HuH-7 (cell line): ENCODE results near the gene TRDMT1.

Experiments used
- DNase-seq: peaks from one replicate; pipeline ENCODE4 v3.0.0; 2011; ENCODE audit warnings: low spot score

Gene TRDMT1

DNA sequence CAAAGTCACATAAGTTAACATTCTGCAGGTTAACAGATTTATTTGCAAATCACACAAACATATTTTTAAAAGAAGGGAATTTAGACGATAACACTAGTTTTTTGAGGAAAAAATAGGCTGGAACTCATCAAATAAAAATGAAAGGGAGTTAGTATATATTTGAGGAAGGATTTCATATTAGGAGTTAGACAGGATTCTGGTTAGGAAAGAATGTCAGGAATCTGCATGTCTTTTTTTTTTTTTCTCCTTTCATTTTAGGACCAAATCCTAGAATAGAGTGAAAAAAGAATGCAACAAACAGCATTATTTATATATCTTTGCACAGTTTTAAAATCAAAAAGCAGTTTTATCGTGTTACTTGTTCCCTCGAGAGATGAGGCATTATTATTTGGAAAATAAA lies 8.9 kb upstream of the TRDMT1 start:
- no peak for DNase-seq

DNA sequence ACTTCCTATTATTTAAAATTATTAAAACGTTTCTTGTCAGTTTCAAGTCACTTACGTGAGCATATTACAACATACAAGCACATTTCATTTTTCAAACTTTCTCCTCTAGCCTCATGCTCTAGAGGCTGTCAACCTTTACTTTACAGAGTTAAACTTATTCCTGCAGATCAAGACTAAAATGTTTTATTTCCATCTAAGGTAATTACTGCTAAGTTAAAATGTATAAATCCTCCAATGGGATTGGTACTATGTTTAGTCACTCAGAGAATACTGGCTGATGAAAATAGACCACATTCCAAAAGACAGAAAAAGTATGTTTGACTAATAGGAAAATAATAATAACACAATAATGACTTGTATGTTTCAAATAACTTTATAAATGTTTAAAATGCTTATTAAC lies 8.4 kb upstream of the TRDMT1 start:
- DNase-seq: no peak

DNA sequence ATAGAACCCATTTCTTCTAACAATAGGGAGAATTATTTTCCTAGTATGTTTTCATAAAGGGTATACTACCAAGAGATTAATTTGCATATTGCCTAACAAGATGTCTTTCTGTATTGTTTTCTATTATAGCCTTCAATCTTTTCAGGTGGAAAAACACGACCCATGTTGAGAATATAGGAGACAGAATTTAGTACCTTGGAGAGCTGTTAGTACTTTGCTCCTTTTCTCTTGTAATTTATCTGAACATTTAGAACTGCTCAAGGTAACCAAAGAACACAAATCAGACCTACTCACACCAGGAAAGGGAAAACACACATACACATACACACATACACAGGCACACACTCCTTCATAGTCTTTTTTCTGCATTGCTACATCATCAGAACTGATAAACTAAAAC lies 7.8 kb upstream of the TRDMT1 start:
- no peak for DNase-seq

DNA sequence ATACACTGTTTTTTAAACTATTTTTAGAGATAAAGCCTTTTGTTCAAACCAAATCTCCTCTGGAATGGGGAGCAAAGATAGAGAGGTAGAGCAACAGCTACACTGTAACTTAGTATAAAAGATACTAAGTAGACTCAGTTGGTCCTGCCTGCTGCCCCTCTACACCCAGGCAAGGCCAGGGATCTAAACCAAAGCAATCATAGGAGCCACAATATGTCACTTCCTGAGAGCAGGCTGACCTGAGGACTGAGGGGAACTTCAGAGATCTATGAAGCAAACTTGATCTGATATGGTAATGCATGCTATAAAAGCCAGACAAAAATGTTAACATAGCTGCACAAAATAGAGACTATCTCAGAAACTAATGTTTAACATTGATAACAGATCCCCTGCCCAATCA lies 7.0 kb upstream of the TRDMT1 start:
- DNase-seq: no peak

DNA sequence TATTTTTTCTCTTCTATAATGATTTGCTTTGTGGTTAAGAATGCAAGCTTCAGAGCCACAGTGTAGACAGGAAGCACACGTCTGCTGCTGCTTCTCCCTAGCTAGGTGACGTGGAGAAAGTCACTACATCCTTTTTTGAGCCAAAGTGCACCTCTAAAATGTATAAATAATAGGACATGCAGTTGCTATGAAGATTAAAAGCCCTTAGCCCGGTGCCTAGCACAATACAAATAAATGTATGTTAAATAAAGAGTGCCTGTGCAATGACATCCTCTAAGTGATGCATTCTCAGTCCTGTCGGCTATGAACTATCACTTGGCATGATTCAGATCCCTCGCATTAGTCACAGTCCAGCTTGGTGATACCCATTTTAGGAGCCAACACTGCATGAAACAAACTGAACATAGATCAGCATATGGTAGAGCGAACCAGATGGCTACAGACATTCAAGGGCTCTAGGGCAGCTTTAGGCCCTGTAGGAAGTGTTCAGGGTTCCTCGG lies 4.8 kb upstream of the TRDMT1 start:
- no peak for DNase-seq

DNA sequence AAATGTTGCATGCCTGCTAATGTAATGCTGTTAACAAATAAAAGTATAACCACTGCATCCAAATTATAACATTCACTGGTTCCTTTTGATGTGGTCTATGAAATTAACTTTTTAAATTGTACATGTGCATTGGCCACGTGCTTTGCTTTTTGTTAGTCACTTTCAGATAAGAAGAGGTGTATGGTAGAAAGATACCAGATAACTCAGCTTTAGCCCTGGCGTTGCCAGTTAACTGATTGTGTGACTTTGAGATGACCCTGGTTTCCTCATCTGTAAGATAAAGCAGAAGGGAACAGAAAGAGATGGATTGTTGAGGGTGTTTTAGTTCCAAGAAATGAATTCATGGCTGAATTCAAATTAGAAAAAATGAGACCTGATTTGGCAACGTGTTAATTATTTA lies 1.9 kb upstream of the TRDMT1 start:
- DNase-seq: no peak

DNA sequence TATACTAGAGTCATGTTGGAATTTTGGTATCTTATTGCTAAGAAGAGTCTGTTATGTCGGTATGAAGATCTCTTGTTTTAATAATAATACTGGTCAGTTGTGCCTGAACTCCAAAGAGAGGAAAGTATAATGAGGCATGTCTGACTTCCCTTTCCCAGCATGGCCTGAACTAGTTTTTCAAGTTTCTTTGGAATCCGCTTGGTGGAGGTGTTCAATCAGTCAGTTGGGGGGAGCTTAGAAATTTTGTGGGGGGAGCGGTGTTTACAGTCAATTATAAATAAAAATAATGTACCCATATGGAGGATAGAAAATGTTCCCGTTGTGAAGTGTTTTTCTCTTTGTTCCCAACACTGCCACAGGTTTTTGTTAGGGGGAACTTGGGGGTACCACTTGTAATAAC lies 1.5 kb upstream of the TRDMT1 start:
- DNase-seq: no peak

DNA sequence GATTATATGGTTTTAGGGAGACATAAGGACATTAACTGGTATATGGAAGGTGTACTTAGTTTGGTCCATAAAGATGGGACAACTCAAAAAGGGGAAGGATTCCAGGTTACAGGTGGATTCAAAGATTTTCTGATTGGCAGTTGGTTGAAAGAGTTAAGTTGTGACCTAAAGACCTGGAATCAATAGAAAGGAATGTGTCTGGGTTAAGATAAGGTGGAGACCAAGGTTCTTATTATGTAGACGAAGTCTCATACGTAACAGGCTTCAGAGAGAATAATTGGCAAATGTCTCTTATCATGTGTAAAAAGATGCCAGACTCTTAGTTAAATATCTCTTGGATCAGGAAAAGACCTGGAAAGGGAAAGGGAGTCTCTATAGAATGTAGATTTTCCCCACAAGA lies 1.0 kb upstream of the TRDMT1 start:
- no peak for DNase-seq

DNA sequence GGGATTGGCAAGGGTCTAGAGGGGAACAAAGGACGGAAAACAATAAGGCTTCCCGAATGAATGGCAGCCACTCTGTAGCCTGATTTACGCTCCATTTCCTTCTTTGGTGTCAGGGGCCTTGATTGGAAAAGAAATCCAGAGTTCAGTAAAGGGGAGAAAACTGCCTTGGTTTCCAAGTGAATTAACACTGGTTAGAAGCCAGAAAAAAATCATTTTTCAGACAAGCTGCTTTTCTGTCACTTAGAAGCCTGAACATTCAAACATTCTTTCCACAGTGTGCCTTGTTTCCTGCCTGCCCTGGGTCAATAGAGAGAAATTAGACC lies 283 bp upstream of the TRDMT1 start:
- DNase-seq: no peak

DNA sequence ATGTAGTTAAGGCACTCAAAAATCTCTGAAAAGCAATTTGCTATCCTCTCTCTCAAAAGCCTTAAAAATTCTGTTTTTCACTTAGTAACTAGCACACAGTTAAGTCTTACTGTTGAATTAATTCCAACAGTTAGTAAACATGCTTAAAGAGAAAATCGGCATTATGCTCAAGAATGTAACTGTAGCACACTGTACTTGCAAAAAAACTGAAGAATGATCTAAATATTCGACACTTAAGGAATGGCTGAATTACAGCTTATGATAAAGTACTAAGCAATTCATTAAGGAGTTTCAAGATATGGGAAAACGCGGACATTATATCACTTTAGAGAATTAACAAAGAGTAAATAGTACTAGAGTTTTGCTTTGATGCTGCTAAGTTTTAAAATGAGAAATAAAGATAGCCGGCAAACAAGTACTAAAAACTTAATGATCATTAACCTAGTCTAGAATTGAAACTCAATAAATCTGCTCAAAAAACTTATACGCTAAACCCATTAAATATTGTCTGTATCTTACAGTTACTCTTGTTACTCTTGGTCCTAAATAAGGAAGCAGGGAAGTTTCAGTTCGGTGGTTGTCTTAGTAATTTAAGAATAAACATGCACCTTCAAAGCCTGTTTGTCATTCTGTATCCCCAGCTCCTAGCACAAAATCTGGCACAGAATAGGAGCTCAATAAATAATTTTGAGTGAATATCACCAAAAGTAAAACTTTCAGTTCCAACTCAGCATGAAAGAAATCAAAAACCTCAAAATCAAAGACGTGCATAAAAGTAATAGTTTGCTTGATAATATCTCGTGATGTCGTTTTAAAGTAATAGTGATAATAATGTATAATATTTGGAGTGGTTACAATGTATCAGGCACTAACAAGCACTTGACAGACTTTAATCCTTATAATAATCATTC lies 1.2 kb downstream of the TRDMT1 start:
- DNase-seq: no peak

DNA sequence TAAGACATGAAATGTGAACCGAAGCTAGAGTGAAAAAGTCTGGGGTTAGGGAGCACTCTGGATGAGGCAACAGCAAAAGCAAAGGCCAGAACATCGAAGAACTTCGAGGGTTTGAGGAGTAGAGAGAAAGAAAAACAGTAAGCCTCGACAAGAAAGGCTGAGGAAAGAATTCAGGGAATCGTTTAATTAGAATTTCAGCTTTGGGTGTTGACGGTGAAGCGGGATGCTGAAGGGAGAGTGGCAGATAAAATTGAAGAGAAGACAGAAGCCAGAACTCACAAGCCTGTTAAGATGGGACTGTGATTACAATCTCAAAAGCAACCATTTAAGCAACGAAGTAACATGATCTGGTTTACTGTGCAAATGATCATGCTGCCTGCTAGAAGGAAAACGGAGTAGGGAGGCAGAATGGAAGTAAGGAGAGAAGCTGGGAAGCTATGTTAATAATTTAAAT lies 2.1 kb downstream of the TRDMT1 start:
- no peak for DNase-seq

DNA sequence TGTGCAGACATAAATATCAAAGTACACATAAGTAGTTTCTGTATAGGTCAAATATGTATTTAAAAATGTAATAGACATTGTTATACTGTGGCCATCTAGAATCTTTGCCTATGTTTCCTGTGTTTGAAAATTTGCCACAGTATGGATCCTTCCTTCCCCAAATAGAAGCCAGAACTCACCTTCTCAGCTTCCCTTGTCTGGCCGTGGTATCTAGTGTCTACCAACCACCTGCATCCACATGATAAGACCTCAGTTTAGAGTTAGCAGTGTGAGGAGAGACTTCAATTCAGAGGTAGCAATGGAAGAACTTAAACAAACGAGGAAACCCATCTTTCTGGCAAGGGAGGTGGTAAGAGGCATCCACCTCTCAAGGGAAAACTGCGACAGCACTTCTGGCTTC lies 4.9 kb downstream of the TRDMT1 start:
- no peak for DNase-seq

DNA sequence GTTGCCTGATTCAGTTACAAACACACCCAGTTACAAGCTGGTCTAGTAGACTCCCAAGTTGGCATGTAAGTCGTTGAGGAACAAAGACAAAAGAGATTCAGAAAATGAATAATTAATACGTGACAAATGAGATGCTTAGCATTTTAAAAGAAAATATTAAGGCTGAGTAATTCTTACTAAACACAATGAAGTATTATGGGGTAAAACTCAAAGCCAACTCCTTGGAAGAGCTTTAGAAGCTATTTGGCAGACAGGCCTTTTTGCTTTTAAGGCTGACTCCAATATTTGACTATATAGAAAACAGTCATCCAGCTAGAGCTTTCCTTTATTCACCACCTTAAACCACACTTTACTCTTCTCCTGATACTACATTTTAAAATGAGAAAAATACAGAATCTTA lies 5.4 kb downstream of the TRDMT1 start:
- no peak for DNase-seq

DNA sequence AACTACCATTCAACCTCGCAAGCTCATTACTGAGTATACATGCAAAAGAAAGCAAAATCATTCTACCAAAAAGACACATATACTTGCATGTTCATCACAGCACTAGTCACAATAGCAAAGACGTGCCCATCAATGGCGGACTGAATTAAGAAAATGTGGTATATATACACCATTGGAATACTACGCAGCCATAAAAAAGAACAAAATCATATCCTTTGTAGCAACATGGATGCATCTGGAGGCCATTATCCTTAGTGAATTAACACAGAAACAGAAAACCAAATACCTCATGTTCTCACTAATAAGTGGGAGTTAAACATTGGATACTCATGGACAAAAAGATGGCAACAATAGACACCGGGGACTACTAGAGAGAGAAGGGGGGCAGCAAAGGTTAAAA lies 6.4 kb downstream of the TRDMT1 start:
- no peak for DNase-seq

DNA sequence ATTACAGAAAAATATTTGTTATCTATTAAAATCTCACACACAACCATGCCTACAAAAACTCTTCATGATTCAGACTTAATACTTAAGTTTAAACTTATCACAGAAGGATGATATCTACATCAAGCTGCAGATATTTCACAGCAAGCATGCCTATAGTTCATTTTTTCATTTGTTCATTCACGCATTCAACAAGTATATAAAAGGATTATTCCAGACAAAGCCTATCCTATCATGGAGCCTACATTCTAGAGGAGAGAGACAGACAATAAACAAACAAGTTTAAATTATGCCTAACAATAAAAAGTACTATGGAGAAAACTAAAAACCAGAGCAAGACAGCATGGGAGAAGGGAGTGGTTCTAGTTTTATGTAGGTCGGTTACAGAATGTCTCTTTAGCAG lies 10.9 kb downstream of the TRDMT1 start:
- DNase-seq: no peak

DNA sequence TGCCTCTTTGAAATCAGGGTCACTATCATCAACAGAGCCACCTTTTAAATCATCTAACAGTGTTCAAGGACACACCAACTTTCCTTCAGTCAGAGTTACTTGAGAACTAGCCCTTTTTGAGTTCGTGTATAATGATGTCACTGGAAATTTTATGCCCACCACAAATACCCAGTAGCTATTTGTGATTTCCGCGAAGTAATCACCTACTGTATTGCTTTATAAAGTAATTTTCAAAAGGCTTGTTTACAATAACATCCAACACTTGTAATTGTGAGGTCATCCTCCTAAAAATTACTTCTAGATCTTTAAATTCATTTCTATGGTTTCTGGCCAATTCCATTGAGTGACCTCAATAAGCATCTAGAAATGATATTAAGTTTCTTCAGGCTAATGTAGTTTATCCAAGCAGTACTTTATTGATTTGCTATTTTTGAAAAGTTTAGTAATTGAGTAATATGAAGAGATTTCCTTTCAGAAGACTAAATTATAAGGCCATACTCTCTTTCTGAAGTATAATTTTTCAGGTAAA lies 12.8 kb downstream of the TRDMT1 start:
- no peak for DNase-seq

DNA sequence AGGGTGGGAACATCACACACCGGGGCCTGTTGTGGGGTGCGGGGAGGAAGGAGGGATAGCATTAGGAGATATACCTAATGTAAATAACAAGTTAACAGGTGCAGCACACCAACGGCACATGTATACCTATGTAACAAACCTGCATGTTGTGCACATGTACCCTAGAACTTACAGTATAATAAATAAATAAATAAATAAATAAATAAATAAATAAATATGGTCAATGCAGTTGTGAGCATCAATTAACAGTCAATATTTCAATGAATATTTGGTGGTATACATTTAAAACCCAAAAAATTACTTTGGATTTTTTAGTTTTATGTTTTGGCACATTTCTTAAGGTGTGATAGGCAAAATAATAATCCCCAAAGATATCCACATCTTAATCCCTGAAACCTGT lies 15.6 kb downstream of the TRDMT1 start:
- no peak for DNase-seq

DNA sequence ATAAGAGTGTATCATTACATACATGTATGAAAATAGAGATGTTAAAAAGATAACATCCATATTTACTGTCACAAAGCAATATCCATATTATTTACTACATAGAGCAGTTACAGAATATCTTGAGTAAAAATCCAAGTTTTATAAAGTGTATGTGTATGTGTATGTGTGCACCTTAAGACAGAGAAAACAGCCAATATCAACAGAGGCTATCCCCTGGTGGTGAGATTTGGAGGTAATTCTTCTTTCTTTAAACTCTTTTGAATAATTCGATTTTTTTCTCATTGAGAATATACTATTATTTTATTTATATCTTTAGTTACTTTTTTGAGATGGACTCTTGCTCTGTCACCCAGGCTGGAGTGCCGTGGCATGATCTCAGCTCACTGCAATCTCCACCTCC lies 18.4 kb downstream of the TRDMT1 start:
- DNase-seq: no peak

DNA sequence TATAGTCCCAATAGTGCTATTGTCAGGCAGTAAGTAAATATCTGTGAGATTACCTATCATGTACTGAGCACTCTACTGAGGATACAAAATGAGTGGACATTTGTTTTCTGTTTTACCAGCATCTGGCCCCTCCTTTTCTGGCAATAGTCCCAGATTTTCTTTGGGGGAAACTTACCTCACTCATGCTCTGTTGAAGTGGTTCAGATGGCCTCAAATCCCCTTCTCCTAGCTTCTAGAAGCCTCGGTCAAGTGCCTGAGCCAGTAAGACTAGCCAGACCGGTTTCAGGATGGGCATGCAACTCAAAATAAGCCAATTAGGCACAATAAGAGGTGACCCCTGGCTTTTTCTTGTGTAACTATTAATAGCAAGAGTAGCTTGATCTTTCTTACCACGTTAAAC lies 19.7 kb downstream of the TRDMT1 start:
- DNase-seq: no peak

DNA sequence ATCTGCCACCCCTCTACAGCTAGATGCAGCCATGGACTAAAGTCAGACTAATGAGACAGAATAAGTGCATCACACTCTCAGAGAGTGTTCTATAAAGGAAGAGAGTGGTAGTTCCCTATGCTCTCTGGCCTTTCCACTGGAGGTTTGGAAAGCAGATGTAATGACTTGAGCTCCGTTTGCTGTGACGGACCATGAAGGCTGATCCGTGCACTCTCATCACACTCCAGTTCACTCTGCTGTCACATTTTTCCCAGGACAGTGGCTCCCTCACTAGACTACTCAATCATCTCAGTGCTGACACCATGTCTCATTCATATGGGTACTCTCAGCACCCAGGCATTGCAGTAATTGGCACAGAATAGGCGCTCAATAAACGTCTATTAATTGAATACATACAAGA lies 20.4 kb downstream of the TRDMT1 start:
- no peak for DNase-seq

DNA sequence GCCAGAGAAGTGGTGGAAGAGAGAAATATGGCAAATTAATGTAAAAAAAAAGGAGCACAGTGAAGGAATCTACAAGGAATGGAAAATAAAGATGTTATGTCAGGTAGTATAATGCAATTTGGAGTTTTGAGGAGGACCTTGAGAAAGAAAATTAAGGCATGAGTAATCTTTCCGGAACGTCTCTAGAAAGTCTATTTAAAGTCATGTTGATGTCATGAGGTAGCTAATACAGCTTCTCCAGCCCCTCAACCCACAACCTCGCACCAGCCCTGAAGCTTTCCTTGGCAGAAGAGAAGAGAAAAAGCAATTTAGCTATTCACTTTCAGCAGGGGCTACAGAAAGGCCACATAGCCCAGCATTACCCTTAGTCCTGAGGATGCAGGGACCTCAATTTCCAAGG lies 22.5 kb downstream of the TRDMT1 start:
- DNase-seq: no peak

DNA sequence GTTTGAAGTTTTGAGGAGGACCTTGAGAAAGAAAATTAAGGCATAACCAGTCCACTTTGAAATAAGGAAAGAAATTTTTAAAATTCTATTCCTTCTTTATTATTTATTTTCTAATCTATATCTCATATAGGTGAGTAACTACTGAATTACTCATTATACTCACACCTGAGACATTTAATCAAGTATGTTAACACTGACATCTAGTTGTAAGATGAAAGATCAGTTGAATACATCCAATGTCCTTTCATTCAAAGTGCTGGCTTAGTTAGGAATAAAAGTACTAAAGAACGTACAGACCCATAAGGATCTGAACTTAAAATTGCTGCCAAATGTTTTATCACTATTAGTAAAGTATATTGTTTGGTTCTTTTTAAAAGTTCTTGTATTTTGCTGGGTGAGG lies 23.5 kb downstream of the TRDMT1 start:
- no peak for DNase-seq

DNA sequence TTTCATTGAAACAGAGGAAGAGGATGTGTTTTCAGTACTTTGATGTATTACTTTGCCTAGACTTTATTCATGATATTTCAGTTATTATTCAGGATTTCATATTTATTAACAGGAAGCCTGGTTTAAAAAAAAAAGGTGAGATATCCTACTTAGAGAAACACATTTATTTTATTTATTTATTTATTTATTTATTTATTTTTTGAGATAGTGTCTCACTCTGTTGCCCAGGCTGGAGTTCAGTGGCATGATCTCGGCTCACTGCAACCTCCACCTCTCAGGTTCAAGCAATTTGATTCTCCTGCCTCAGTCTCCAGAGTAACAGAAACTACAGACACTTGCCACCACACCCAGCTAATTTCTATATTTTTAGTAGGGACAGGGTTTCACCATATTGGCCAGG lies 24.5 kb downstream of the TRDMT1 start:
- DNase-seq: no peak

DNA sequence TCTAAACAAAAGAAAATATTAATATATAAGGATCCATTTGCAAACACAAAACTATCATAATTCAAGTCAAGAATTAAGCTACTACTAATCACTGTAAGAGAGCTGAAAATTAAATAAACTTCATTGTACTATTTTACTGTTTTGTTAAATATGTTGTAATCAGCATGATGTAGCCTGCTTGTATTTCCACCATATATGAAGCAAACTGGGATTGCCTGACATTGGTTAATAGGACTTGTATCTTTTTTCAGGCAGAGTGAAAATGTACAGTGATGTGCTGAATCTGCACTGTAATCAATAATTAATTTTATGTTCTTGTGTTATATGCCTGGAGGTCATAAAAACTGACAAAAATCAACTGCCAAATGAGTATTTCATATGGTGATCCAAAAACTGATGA lies 25.4 kb downstream of the TRDMT1 start:
- no peak for DNase-seq
